Activated CD4-positive, alpha-beta T cell treated with anti-CD3 and anti-CD28 coated beads for 48 hours (primary cell): ENCODE results near the gene CCDC74B.
"Not testable (repeated sequence)": the region's sequence is repeated elsewhere in the genome, so short reads cannot be mapped to it uniquely, and the experiment has no call there.

Experiments
- DNase-seq: peaks from one replicate; pipeline ENCODE4 v3.0.0-alpha.2; 2020

Gene CCDC74B

DNA sequence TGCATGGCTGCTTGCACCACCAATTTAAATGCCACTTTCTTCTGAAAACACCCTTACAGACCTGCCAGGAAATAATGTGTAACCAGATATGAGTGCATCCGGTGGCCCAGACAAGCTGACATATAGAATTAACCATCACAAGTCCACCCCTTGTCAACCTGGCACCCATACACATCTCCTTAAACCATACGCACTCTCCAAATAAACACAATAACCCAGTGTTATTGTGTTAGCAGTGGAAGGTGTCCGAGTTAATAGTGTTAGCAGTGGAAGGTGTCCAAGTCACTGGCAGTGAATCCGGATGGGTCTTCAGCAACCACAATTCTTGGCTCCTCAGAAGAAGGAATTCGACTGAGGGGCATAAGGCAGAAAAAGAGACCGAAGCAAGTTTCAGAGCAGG, 3.6 kb upstream of the CCDC74B start:
- DNase-seq, result not testable (repeated sequence)

DNA sequence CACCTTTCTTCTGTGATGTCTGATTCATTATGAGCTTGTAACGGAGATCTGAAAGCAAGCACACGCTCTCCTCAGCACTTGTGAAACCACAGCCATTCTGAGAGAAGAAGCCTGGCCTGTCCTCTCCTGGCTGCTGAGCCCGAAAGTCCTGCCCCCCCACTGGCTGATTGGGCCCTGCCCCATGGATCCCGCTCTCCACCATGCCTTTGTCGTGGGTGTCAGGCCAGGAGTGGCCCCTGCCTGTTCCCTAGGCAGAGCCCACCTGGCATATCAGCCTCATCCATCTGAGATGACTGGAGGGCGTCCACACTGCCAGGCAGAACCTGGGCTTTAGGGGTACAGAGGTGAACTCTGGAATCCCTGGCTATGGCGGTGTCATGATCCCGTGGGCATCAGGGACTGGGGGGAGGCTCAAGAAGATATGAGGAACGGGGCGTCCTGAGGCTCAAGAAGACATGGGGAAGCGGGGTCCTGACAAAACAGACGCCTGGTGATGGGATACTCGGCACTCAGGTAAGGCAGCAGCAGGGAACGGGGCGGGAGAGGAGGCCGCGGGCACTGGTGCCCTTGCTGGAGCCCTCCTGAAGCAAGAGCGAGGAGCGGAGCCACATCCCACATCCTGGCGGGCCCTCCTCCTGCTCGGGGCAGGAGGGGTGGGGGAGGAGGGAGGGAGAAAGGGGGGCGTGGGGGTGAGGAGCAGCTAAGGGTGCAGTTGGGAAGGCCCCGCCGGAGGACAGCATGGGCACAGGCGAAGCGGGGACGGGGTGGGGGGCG, 1.5 kb downstream of the CCDC74B start:
- not testable (repeated sequence) for DNase-seq

DNA sequence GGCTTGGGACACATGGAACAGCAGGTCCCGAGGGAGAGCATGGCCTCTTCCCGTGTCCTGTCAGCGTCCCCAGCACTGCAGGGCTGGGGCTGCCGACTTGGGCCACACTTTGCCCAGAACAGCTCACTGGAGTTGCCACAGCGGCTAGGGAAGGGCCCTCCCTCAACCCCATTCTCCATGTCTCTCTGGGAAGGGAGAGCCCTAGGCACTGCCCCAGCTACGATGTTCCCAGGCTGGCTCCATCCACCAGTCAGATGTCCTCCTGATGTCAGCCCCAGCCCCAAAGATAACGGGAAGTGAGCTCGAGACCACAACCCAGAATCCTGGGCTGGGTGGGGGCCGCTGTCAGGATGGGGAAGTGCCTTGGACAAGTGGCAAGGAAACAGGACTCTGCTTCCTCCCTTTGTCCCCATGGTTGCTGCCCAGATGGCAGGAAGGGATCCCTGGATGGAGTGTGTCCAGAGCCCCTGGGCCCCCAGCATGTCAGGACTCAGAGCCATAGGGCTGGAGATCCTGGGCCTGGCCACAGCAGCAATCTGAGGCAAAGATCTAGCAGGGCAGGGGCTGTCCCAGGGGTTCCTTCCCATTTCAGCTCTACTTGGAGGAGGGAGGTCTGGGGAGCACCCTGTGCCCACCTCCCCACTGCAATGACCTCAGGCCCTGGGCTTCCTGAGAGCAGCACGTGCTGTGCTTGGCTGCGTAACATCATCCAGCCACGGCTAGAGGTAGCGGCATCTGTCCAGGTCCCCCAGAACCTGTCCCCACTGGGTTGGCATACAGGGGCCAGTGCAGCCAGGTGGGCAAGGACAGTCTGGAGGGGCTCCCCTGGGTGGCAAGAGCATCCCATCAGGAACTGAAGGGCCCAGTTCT, 2.3 kb downstream of the CCDC74B start:
- not testable (repeated sequence) for DNase-seq

DNA sequence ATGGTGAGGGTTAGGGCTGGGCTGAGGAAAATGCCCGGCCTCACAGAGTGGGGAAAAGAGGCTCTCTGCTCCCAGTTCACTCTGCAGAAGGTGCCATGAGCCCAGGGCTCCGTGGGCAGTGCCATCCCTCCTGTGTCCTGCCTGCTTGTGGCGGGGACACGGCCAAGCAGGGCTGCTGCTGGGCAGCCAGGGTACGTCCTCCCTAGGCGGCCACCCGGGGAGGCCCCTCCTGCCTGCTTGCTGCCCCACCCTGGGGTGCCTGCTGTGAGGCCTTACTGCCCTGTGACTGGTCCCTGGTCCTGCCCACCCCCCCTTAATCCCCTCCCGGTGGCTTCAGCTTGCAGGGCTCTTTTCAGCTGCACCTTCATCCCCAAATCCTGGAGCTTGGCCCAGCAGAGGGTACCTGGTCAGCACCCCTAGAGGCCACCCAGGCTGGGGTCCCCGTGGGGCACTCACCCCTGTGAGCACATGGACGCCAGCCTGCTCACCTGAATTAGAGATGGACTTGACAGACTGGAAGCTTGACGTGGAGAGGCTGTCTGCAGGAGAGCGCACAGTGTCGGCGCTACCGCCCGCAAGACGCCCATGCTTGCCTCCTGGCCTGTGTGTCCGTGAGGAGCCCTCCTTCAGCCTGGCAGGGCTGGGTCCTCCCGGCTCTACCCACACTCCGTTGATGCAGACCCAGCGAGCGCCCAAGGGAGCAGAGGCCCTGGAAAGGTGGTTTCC, 3.1 kb downstream of the CCDC74B start:
- DNase-seq, result not testable (repeated sequence)

DNA sequence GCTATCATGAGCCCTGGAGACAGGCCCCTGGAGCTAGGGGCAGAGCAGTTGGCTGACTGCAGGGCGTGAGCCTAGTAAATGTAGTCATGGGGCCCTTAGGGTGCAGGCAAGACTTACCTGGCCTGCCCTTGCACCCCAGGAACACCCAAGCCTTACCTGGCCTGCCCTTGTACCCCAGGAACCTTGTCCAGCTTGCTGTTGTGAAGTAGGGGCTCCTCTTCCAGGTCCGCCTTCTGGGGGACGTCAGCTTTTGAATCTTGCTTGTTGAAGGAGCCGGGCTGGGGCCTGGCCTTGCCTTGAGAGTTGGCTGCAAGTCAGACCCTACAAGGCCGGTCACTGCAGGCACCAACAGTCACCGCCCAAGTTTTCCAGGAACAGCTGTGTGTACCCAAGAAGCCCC, 3.9 kb downstream of the CCDC74B start:
- DNase-seq, result not testable (repeated sequence)

DNA sequence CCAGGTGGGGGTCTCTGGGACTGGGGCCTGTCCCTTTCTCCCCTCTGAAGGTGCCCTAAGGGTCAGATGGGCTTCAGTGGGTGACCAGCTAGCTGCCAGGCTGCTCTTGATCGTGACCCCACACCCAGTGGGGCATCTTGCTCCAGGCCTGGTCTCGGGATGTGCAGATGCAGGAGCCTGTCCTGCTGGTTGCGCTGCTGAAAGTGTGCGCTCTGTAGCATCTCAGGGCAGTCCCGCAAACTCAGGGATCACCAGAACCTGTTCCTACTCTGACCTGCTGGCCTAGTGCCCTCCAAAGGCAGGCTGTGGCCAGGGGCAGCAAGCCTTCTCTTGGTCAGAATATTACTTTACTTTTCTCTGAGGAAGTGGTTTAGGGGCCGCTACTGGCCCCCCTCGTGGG, 4.4 kb downstream of the CCDC74B start:
- DNase-seq, result not testable (repeated sequence)

DNA sequence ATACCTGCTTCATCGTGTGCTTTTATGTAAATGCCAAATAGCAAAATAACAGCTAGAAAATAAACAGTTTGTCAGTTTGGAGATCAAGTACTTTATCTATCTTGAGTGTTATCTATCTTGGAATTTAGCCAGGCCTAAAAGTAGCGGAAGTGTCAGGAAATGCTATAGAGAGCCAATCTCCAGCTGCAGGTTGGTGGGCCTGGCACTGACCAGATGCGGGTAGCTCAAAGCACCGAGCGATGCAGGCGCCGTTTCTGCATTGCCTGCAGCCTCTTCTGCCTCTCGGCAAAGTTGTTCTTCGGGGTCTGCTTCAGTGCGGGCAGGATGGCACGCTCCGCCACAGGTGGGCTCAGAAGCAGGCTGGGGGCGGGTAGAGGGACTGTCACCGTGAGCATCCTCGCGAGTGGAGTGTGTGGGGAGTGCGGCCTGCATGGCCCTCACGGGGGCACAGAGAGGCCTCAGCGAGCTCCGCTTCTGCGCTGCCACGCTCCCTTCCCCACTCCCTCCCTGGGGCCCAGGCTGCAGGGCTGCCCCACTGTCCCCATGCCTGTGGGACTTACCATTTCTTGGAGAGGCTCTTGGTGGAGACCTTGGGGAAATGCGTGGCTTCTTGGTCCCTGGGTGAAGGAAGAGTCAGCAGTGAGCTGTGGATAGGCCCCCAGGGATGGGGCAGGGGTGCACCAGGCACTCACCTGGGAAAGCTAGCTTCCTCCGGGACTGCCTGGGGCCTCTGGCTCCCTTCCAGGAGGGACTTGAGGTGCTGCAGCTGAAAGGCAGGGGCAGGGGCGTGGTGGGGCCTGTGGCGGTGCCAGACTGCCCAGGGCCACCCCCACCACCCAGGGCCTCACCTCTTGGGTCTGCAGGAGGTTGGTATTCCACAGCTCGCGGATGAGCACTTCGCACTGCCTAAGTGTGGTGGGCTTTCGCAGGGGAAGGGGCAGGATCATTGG, 5.3 kb downstream of the CCDC74B start:
- DNase-seq, result not testable (repeated sequence)

DNA sequence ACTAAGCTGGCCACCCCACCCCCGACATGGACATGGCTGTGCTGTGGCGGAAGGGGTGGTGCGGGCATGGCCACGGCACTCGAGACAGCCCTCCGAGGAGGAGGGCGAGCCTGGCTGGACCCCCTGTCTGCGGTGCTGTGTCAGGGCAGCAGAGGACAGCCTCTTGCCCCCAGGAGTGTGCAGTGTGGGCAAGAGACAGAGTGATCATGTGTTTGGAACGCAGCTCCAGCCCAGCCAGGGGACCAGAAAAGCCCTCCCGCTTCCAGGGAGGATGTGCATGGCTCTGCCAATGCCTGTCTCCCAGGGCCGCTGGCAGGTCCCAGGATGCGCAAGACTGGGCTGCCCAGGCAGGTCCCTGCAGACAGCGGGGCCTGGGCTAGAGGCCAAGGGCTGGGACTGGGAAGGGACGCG, 6.1 kb downstream of the CCDC74B start:
- not testable (repeated sequence) for DNase-seq

DNA sequence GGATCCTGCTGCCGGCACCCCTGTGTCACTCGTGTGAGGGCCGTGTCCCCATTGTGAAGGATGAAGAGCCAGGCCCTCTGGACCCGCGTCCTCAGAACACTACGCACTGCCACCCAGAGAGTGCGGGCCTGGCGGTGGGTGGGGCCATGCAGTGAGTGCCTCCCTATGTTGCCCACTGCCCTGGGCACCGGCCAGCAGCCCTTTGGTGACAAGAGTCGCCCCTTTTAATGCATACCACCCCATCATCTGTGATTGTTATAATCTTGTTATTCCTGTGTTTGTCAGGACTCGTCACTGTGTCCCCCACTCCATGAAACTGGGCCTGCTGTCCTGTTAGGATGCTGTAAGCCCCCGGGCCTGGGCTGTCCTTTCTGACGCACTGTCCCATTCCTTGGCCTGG, 6.6 kb downstream of the CCDC74B start:
- DNase-seq, result not testable (repeated sequence)

DNA sequence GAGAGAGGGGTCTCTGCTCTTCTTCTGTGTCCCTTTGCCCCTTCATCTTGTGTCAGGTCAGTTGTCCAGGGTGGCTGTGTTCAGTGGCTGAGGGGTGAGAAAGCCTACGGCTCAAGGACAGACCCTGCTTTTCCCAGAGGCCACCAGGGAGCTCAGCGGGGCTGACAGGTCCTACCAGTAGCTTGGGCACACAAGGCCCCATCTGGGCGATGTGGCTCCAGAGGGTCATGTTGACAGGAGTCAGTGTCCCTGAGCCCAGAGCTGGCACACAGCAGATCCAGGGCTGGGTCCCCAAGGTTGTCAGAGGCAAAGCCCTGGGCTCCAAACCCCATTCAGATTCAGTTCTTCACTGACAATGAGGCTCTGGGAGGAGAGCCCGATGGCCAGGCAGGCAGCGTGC, 7.8 kb downstream of the CCDC74B start:
- not testable (repeated sequence) for DNase-seq

DNA sequence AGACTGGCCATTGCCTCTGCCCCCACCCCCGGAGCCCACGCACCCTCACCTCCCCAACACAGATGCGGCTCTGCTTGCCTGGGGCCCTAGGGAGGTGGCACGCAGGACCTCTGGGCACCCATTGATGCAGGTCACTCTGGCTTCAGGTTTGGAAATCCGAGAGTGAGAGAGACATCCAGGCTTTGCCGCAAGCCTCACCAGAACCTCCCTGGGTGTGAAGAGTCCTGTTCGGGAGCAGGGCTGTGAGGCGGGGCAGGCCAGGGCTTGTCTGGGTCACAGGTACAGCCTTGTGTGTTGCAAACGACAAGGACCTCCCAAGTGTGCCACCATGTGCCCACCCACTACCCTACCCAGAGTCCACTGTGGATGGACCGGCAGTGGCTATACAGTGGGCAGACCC, 8.4 kb downstream of the CCDC74B start:
- DNase-seq, result not testable (repeated sequence)

DNA sequence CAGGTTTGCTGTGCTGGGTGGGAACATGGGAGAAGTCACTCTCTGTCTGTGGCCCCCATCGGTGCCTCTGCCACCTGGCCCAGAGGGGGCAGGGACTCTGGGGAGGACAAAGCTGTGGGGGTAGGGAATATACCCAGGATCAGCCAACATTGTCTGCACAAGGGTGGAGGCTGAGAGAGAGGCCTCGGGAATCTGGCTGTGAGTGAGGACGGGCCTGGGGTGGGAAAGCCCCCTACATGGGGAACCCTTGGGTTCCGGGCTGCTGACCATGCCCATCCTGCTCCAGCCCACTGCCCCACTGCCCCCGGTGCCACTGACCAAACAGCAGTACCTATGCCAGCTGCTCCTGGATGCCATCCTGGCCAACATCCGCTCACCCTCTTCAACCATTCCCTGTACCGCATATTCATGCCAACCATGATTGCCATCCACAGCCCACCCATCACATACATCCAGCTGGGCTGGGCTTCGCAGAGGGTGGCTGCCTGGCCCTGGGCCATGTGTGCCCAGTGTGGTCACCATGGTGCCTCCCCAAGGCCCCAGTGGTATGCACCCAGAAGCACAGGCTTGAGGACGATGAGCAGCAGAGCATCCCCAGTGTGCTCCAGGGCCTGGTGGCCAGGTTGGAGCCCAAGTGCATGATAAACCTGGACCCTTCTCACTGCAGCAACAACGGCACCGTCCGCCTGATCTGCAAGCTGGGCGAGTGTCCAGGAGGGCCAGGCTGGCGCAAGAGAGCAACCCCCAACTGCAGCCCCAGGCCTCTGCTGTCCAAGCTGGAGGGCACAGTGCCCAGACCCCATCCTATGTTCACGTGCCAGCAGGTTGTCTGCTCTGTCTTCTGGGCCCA, 9.0 kb downstream of the CCDC74B start:
- no peak for DNase-seq

DNA sequence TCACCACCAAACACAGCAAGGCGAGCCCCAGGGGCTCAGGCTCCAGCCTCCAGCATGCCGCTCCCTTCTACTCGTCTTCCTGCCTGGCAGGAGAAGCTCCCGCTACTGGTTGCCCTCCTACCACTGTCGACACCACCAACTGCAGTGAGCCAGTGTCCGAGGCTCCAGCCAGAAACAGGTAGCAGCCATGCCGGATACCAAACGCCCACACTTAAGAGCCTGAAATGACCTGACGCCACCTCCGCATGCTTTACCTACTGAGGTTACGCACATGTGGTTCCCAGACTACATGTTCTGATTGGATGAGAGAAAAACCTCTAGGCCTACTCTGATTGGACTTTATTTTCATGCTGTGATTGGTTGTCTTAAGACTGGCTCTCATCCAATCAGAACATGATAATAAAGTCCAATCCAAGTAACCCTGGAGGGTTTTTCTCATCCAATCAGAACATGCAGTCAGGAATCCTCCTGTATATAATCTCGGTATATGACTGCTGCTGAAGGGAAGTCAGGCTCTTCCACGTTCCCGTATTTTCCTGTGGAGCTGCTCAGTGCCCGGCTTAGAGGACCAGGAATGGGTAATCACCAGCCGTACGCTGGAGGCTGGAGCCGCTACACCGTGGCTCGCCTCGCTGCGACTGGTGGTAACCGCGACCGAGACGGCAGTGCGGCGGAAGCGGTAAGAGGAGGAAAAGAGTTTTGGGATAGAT, 15.6 kb downstream of the CCDC74B start, which contains the start of gene POTEF:
POTEF (minus strand) TSS at position 103 of the 710 bp plus-strand sequence. CDS start 8,707 bp downstream, outside the sequence.
- DNase-seq, result not testable (repeated sequence)

DNA sequence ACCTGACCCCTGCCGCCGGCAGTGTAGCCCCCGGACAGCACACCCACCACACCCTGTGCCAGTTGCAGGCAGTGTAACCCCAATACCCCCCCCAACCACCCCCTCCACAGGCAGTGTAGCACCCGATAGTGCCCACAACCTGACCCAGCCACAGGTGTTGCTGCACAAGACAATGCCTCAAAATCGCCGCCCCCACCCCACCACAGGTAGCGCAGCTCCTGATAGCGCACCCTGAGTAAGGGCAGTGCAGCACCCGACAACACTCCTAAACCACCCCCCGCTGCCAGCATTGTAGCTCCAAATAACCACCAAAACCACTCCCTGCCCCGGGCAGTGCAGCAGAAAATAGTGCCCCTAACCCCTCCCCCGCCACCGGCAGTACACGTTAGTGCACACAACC, 16.4 kb downstream of the CCDC74B start:
- DNase-seq, result not testable (repeated sequence)

DNA sequence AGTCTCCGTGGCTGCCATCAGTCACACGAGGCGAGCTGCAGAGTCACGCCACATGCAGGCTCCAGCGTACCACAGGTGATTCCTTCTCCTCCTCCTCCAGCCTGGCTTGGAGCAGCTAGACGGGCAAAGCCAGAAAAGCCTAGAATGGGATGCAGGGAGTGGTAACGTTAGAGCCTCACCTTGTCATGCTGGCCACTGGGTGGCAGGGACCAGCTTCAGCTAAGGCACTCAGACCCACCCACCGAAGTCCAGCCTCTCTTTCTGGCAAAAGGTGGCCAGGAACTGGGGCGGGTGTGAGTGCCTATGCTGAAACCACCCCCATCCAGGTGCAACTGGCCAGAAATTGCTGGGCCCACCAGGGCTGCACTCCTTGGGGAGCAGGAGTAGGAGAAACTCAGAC, 17.2 kb downstream of the CCDC74B start:
- not testable (repeated sequence) for DNase-seq

DNA sequence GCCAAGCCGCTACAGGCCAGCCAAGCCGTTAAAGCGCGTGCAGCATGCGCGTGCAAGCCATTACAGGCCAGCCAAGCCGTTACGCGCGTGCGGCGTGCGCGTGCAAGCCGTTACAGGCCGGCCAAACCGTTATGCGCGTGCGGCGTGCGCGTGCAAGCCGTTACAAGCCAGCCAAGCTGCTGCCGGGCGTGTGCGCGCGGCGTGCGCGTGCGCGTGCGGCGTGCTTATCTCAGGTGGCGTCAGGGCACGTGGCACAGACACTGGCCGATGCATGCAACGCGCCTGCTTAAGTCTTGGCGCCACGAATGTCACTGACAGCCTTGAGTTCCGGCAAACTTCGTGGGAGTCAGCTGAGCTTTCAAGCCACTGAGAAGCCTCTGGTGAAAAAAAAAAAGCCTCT, 24.0 kb downstream of the CCDC74B start:
- DNase-seq, result not testable (repeated sequence)

DNA sequence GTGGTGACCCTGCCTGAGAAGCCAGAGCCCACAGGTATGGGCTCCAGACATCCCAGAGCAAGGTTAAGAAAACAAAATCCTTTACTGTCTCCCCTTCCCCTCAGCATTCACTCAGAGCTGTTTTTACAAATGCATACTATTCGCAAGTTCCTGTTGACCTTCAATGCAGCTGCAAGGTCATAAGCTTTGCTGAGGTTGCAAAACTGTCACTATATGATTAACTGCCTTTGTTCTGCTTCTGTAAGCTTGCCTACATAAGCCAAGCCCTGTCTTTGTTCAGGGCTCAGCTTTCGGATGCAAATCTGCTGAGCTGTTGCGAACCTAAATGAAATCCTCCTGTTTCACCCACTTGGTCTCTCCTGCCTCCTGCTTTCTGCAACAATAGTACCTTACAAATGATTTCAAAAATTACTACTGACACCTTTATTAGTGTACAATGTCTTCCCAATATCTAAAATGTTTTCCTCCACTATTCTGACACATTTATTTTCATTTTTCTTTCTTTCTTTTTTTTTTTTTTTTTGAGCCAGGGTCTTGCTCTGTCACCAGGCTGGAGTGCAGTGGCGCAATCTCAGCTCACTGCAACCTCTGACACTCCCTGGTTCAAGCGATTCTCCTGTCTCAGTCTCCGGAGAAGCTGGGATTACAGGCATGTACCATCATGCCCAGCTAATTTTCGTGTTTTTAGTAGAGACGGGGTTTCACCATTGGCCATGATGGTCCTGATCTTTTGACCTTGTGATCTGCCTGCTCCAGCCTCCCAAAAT, 42.1 kb downstream of the CCDC74B start:
- DNase-seq, result not testable (repeated sequence)
